HCT116 (cell line): Measurements from ENCODE around the gene CDH10. TPM values are rescaled to one million over a fixed set of nuclear protein-coding genes. Genes with fewer than 3 reads are reported as not detected.

ENCODE experiments used
- ATAC-seq: fragments of 200-7000 bp; cut with Tn5 transposase; 2 replicates; pipeline ENCODE4 v1.9.1; 2020; ENCODE audit warnings: mild to moderate bottlenecking, moderate library complexity
- BruUV-seq: library from RNA; stranded (reverse); fragments of 400-500 nt; replicated peaks from 2 replicates; lab custom pipeline; 2021; lab: Mats Ljungman, UMichigan
- CTCF ChIA-PET: fragments of 300-600 bp; sonication (Branson Sonifier 250); formaldehyde crosslinking; loops from one replicate; lab custom pipeline; 2021; ENCODE audit warnings: antibody characterized with exemption; lab: Charles Lee
- POLR2A ChIA-PET: fragments of 300-600, 350-600 bp; sonication (Branson Sonifier 250); formaldehyde crosslinking; loops from one replicate; lab custom pipeline; 2021; ENCODE audit warnings: antibody characterized with exemption; lab: Charles Lee
- RAD21 ChIA-PET, 2 experiments: fragments of 300-600 bp; sonication (Branson Sonifier 250); formaldehyde crosslinking; loops; one replicate each; lab custom pipeline; 2023; ENCODE audit warnings: low total read pairs in 2 of 2; ENCODE audit not compliant: uncharacterized antibody in 2 of 2, unreplicated experiment in 2 of 2, low non-redundant PET in 1 of 2; lab: Charles Lee
- DNase-seq: peaks from one replicate; pipeline ENCODE4 v3.0.0-alpha.2; 2010; ENCODE audit warnings: low read depth, low spot score
- H2AFZ ChIP-seq: fragments of 200-600 bp; shearing (Covaris generic), sonication (generic); 2 replicates; pipeline ENCODE4 v1.6.1; 2017; ENCODE audit warnings: low read depth, mixed run types, mixed read lengths, antibody characterized with exemption, low read length; ENCODE audit not compliant: poor library complexity, severe bottlenecking
- H3K27ac ChIP-seq: 2 replicates; pipeline ENCODE4 v1.5.1; 2012; ENCODE audit warnings: low read depth, low read length
- H3K27me3 ChIP-seq: fragments of 200-600 bp; sonication (generic); 2 replicates; pipeline ENCODE4 v1.6.1; 2016; ENCODE audit warnings: mixed run types, low read length, mixed read lengths; ENCODE audit not compliant: insufficient read depth
- H3K36me3 ChIP-seq, 2 experiments: fragments of 200-500 bp in 1 of 2; fragments of 200-600 bp in 1 of 2; sonication (Bioruptor generic) in 1 of 2; sonication (generic) in 1 of 2; 2 replicates each; pipeline versions ENCODE4 v1.5.1 to v1.6.1; 2014 to 2016; ENCODE audit warnings: low read length in 2 of 2, inconsistent platforms in 1 of 2, mixed read lengths in 1 of 2, mixed run types in 1 of 2; ENCODE audit not compliant: insufficient read depth in 2 of 2, control insufficient read depth in 1 of 2
- H3K4me1 ChIP-seq, 2 experiments: fragments of 200-600 bp in 1 of 2; sonication (generic) in 1 of 2; 2 replicates each; pipeline versions ENCODE4 v1.5.1 to v1.6.1; 2012 to 2017; ENCODE audit warnings: low read length in 2 of 2, inconsistent platforms in 1 of 2, mild to moderate bottlenecking in 1 of 2, mixed read lengths in 1 of 2, mixed run types in 1 of 2, moderate library complexity in 1 of 2; ENCODE audit not compliant: insufficient read depth in 2 of 2, control insufficient read depth in 1 of 2
- H3K4me2 ChIP-seq: fragments of 200-600 bp; sonication (generic); 2 replicates; pipeline ENCODE4 v1.6.1; 2017; ENCODE audit warnings: mixed run types, low read length, mixed read lengths
- H3K4me3 ChIP-seq, 2 experiments: fragments of 200-600 bp in 1 of 2; sonication (generic) in 1 of 2; replicated peaks in 1 of 2; 2 replicates each; pipeline ENCODE4 v1.5.1; 2011 to 2016; ENCODE audit warnings: low read length in 2 of 2, control low read depth in 1 of 2, low read depth in 1 of 2, mild to moderate bottlenecking in 1 of 2, mixed read lengths in 1 of 2, mixed run types in 1 of 2
- H3K79me2 ChIP-seq: fragments of 200-600 bp; sonication (generic); 2 replicates; pipeline ENCODE4 v1.6.1; 2017; ENCODE audit warnings: mild to moderate bottlenecking, mixed run types, low read length, moderate library complexity, mixed read lengths; ENCODE audit not compliant: insufficient read depth
- H3K9ac ChIP-seq: fragments of 200-600 bp; sonication (generic); 2 replicates; pipeline ENCODE4 v1.6.1; 2016; ENCODE audit warnings: low read length, mixed read lengths
- H3K9me2 ChIP-seq: fragments of 200-600 bp; sonication (generic), shearing (Covaris generic); 2 replicates; pipeline ENCODE4 v1.6.1; 2017; ENCODE audit warnings: mixed run types, mild to moderate bottlenecking, moderate library complexity; ENCODE audit not compliant: insufficient read depth
- H3K9me3 ChIP-seq, 2 experiments: fragments of 200-500 bp in 1 of 2; fragments of 200-600 bp in 1 of 2; sonication (Bioruptor generic) in 1 of 2; sonication (generic) in 1 of 2; 2 replicates each; pipeline ENCODE4 v1.6.1; 2014 to 2017; ENCODE audit warnings: low read length in 2 of 2, mixed read lengths in 2 of 2, inconsistent platforms in 1 of 2, low read depth in 1 of 2, mild to moderate bottlenecking in 1 of 2, mixed run types in 1 of 2, moderate library complexity in 1 of 2; ENCODE audit not compliant: control insufficient read depth in 1 of 2, insufficient read depth in 1 of 2
- H4K20me1 ChIP-seq: fragments of 200-600 bp; sonication (generic), shearing (Covaris generic); 2 replicates; pipeline ENCODE4 v1.6.1; 2017; ENCODE audit warnings: mixed run types, mild to moderate bottlenecking, moderate library complexity; ENCODE audit not compliant: insufficient read depth
- ATF3 ChIP-seq: IDR thresholded peaks from 2 replicates; pipeline ENCODE4 v1.6.1; 2012
- EZH2 ChIP-seq: fragments of 200-600 bp; sonication (generic); IDR thresholded peaks from 2 replicates; pipeline ENCODE4 v1.6.1; 2017; ENCODE audit warnings: antibody characterized with exemption, mixed run types
- MAX ChIP-seq: IDR thresholded peaks from 2 replicates; pipeline ENCODE4 v1.6.1; 2012
- POLR2A ChIP-seq: IDR thresholded peaks from 2 replicates; pipeline ENCODE4 v1.7.0; 2011; ENCODE audit warnings: borderline replicate concordance; ENCODE audit not compliant: insufficient read depth, insufficient read length; ENCODE audit errors: extremely low read depth
- RAD21 ChIP-seq: IDR thresholded peaks from 2 replicates; pipeline ENCODE4 v1.6.1; 2012; ENCODE audit warnings: low read depth, mild to moderate bottlenecking
- SRF ChIP-seq: IDR thresholded peaks from 2 replicates; pipeline ENCODE4 v1.6.1; 2012; ENCODE audit warnings: low read depth
- ZBTB33 ChIP-seq: IDR thresholded peaks from 2 replicates; pipeline ENCODE4 v1.6.1; 2011; ENCODE audit warnings: mild to moderate bottlenecking, low read length, moderate library complexity; ENCODE audit not compliant: insufficient replicate concordance; ENCODE audit errors: extremely low read depth
- ZFX ChIP-seq: fragments of 450-650 bp; IDR thresholded peaks from 2 replicates; pipeline ENCODE4 v1.6.1; 2017
- intact Hi-C: fragments of 100-400 bp; cut with micrococcal nuclease; formaldehyde crosslinking; loops from 2 replicates; pipeline ENCODE4 v1.10.0; 2022
- total RNA-seq: library from RNA; stranded (reverse); gene quantifications from one replicate; pipeline ENCODE4 v1.2.1, GENCODE V29; 2021; ENCODE audit not compliant: unreplicated experiment

The CDH10 gene
- total RNA-seq, 1 experiment from 2014 or later, result not detected

GRCh38 chr5:24681106-24681505 lies 36.3 kb upstream of the CDH10 start:
- no peak overlapping the region for H3K4me2 ChIP-seq
- DNase-seq (no peak), ATAC-seq (no peak)
- no peak overlapping the region for H3K27ac ChIP-seq
- no TSS peak for BruUV-seq
- ChIA-PET CTCF (no interaction called here), RAD21 (no interaction called here), POLR2A (no interaction called here)
- TF ChIP-seq ZBTB33 (no peak), ZFX (no peak)
- H3K27me3 ChIP-seq, result no peaks in the 10 kb centered on the region
- H2AFZ ChIP-seq, result no peak overlapping the region
- no peaks in the 10 kb centered on the region for H3K36me3 ChIP-seq
- intact Hi-C loops, result no loop called here
- H4K20me1 ChIP-seq, result no peaks in the 10 kb centered on the region
- H3K4me3 ChIP-seq, result no peak overlapping the region
- no peak overlapping the region for H3K9ac ChIP-seq
- H3K4me1 ChIP-seq, result no peaks in the 10 kb centered on the region
- H3K9me2 ChIP-seq, result no peaks in the 10 kb centered on the region
- H3K79me2 ChIP-seq, result no peaks in the 10 kb centered on the region
- H3K9me3 ChIP-seq, result peaks cover 4 to 15% of the 10 kb centered on the region in 2 experiments; a peak in 3 of 4 replicates

GRCh38 chr5:24668050-24668449 lies 23.3 kb upstream of the CDH10 start:
- Histone ChIP-seq H3K9me2 (no peaks in the 10 kb centered on the region), H3K4me1 (no peaks in the 10 kb centered on the region), H4K20me1 (no peaks in the 10 kb centered on the region), H2AFZ (no peak overlapping the region), H3K27me3 (no peaks in the 10 kb centered on the region), H3K36me3 (no peaks in the 10 kb centered on the region), H3K9ac (no peak overlapping the region), H3K27ac (no peak overlapping the region), H3K9me3 (peaks cover 8 to 13% of the 10 kb centered on the region in 2 experiments; a peak in 2 of 4 replicates), H3K4me3 (no peak overlapping the region), H3K4me2 (no peak overlapping the region), H3K79me2 (no peaks in the 10 kb centered on the region)
- CTCF ChIA-PET, result no interaction called here
- TF ChIP-seq SRF, result no peak
- no peak for TF ChIP-seq MAX
- TF ChIP-seq POLR2A, result no peak
- no peak for TF ChIP-seq ATF3
- TF ChIP-seq RAD21, result no peak
- no peak for TF ChIP-seq EZH2
- no peak for ATAC-seq
- POLR2A ChIA-PET, result no interaction called here
- no TSS peak for BruUV-seq
- RAD21 ChIA-PET, result no interaction called here
- intact Hi-C loops, result no loop called here
- DNase-seq, result no peak
